ENCODE measurements around the gene GALNT10.

- no peak for TF ChIP-seq CTCF (IDR thresholded peaks at IDR 0.05)
- TF ChIP-seq POLR2AphosphoS5 (IDR thresholded peaks at IDR 0.05), result no peak
- TF ChIP-seq POLR2A (IDR thresholded peaks at IDR 0.05), result no peak
Measured at GRCh38 chr5:154309805-154310204, 119.3 kb downstream of the GALNT10 start.

All from suprapubic skin (tissue), 4 donors.